K562 (cell line): Measurements from ENCODE around the gene MIER2.

Experiments used
- CHD4 ChIP-seq: fragments of 200-600 bp; sonication (generic); IDR thresholded peaks from 3 replicates; pipeline ENCODE4 v1.6.1; 2012; ENCODE audit warnings: low read depth, mild to moderate bottlenecking, mixed read lengths, low read length, inconsistent platforms; ENCODE audit not compliant: insufficient read depth, insufficient replicate concordance, poor library complexity, severe bottlenecking
- CREB1 ChIP-seq, 2 experiments: sonication (generic) in 1 of 2; formaldehyde crosslinking in 1 of 2; IDR thresholded peaks; 2 replicates each; pipeline versions ENCODE4 v1.6.1 to v1.8.0; 2012 to 2022; ENCODE audit warnings: inconsistent platforms in 1 of 2, mild to moderate bottlenecking in 1 of 2, missing genetic modification reagents in 1 of 2, moderate library complexity in 1 of 2
- HDAC2 ChIP-seq: fragments of 450-650 bp; IDR thresholded peaks from 2 replicates; pipeline ENCODE4 v1.6.1; 2016; ENCODE audit warnings: mild to moderate bottlenecking
- XRCC4 ChIP-seq: IDR thresholded peaks from one replicate; pipeline ENCODE4 v1.6.1; 2011; ENCODE audit not compliant: insufficient read depth, insufficient read length; ENCODE audit errors: extremely low read depth
- ZNF239 ChIP-seq: fragments of 250-450 bp; sonication (Bioruptor Pico); IDR thresholded peaks from 2 replicates; pipeline ENCODE4 v1.4.0; 2020; ENCODE audit warnings: mild to moderate bottlenecking
- TF ChIP-seq, protein P1 (sequence below): sonication (generic); formaldehyde crosslinking; IDR thresholded peaks from 2 replicates; pipeline ENCODE4 v1.9.0; 2022; ENCODE audit warnings: mild to moderate bottlenecking, missing genetic modification reagents
- TF ChIP-seq, protein P2 (sequence below): sonication (generic); formaldehyde crosslinking; IDR thresholded peaks from 2 replicates; pipeline ENCODE4 v1.8.0; 2022; ENCODE audit warnings: mild to moderate bottlenecking, low read depth, missing genetic modification reagents

DNA sequence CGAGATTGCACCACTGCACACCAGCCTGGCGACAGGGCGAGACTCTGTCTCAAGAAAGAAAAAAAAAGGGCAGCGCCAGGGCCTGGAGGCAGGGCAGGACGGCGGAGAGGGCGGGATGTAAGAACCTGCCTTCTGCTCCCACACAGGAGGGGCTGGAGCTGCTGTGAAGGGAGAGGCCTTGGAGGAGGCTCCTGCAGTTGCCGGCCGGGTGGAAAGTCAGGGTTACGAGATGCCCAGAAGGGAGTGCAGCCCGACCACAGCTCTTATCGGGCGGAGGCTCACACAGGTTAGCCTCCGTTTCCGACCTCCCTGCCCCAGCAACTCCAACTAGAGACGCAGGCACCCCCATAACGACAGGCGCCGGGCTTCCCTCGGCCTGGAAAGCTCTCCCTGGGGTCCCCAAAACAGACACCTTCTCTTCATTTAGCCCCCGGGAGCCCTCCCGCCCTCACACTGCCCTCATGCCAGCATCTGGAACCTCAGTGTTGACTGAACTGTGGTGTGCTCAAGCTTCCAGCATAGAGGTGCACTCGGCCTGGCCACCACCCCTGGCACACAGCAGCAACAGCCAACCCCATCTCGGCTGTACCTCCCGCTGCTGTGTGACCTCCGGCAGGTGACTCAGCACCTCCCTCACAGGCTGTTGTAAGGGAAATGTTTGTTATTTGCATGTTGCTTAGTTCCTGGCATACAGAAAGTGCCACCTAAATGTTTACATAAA, 54.8 kb downstream of the MIER2 start:
- TF ChIP-seq, protein P1, sequence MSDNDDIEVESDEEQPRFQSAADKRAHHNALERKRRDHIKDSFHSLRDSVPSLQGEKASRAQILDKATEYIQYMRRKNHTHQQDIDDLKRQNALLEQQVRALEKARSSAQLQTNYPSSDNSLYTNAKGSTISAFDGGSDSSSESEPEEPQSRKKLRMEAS (CRISPR knock-in tag), result no peak
- TF ChIP-seq, protein P2, sequence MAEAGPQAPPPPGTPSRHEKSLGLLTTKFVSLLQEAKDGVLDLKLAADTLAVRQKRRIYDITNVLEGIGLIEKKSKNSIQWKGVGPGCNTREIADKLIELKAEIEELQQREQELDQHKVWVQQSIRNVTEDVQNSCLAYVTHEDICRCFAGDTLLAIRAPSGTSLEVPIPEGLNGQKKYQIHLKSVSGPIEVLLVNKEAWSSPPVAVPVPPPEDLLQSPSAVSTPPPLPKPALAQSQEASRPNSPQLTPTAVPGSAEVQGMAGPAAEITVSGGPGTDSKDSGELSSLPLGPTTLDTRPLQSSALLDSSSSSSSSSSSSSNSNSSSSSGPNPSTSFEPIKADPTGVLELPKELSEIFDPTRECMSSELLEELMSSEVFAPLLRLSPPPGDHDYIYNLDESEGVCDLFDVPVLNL (CRISPR knock-in tag), result no peak
- no peak for TF ChIP-seq HDAC2
- TF ChIP-seq ZNF239, result no peak
- no peak for TF ChIP-seq CHD4
- no peak for TF ChIP-seq XRCC4
- TF ChIP-seq CREB1 (IDR thresholded peaks at IDR 0.05), result no peak
- TF ChIP-seq CREB1 (CRISPR knock-in tag; IDR thresholded peaks at IDR 0.05), result no peak
